ENCODE results near the gene THSD7B.
"Not testable (repeated sequence)": the region's sequence is repeated elsewhere in the genome, so short reads cannot be mapped to it uniquely, and the experiment has no call there.

Gene THSD7B

DNA sequence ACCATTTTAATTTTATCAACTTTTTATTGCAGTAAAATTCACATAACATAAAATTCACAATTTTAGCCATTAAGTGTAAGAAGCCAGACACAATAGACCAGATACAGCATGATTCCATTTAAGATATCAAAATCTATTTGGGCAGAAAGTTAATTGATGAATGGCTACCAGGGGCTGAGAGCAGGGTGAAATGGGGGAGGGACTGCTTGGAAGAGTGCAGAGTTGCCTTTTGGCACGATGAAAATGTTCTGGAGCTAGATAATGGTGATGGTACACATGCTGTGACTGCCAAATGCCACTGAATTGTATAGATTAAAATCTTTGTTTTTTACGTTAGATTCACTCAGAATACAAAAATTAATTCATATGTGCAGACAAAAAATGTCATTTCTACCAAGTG lies 909.6 kb downstream of the THSD7B start:
- no peak for DNase-seq (ENCODE audit: low read depth in 2 of 2, low spot score in 1 of 2)

DNA sequence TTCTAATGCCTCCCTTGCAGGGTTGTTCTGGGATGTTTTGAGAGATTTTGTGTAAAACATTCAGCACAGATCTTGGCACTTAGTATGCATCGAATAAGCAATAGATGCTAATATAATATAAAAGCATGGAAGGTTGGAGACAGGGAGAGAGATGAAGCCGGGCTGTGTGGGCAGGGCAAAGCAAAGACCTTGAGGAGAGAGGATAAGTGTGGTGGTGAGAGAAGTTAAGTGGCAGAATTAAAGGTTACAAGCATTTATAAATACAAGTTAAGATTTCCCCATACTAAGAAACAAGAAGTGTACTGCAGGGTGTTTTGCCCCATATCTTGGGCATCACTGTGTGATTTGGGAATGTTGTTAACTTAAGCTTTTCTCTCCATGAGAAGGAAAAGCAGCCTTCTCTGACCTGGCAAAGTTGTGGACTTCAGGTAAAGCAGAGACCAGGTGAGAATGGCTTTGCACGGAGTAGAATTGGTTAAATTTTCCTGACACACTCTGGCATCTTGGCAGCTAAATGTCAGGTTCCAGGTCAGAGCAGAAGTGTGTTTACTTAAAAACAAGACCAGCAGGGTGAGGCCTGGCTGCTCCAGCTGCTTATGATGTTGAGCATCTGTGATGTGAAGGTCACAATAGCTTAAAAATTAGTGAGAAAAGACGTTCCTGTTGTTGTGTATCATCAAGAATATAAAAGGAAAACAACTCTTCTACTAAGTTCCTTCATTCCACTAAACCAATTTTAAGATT lies 910.4 kb downstream of the THSD7B start:
- no peak for DNase-seq (ENCODE audit: low read depth in 2 of 2, low spot score in 1 of 2)

GRCh38 chr2:137676346-137676745 lies 911.0 kb downstream of the THSD7B start:
- DNase-seq (ENCODE audit: low read depth in 2 of 2, low spot score in 1 of 2) = no peak

DNA sequence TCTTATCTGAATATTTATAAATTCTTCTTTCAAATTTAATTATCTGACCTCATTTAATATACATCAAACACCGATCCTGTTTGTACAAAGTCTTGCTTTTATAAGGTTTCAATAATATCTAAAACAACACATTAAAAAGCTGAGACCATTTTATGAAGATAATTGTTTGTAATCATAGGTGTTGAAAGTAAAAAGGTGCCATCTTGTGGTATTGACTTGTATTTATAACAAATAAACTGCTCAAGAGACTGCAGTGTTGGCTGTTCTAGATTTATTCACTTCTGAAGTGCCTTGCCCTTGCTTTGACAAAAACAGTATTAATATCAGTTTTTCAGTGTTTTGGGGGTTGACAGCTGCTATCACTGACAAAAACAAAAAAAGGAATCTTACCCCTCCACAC lies 912.1 kb downstream of the THSD7B start:
- no peak for DNase-seq (ENCODE audit: low read depth in 2 of 2, low spot score in 1 of 2)

- no peak for DNase-seq (ENCODE audit: low read depth in 2 of 2, low spot score in 1 of 2)
Observed at GRCh38 chr2:137689549-137689948, 924.2 kb downstream of the THSD7B start.

- DNase-seq (ENCODE audit: low read depth in 2 of 2, low spot score in 1 of 2) = no peak
Observed at GRCh38 chr2:137693534-137693933, 928.2 kb downstream of the THSD7B start.

- DNase-seq (ENCODE audit: low read depth in 2 of 2, low spot score in 1 of 2) = no peak
Observed at GRCh38 chr2:137696916-137697315, 931.6 kb downstream of the THSD7B start.

DNA sequence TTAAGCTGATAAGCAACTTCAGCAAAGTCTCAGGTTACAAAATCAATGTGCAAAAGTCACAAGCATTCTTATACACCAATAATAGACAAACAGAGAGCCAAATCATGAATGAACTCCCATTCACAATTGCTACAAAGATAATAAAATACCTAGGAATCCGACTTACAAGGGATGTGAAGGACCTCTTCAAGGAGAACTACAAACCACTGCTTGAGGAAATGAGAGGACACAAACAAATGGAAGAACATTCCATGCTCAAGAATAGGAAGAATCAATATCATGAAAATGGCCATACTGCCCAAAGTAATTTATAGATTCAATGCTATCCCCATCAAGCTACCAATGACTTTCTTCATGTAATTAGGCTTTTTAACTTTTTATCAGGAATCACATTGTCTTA lies 934.9 kb downstream of the THSD7B start:
- DNase-seq (ENCODE audit: low read depth in 2 of 2, low spot score in 1 of 2) = not testable (repeated sequence)

DNA sequence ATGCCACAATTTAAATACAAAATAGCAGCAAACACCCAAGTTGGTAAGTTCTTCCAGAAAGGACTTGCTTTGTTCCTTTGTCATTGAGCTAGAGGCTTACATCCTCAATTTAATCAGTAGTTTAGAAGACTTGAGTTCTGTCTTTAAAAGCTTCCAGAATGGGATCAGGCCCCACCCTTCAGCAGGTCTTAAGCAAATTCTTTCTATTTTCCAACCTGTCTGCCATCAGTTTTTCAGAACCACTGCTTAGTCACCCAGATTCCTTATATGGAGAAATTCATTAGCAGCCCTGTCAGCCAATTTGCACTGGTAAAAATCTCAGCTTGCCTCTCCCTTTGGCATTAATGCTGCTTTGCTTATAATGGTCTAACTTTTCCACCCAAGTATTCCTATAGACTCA lies 935.3 kb downstream of the THSD7B start:
- DNase-seq (ENCODE audit: low read depth in 2 of 2, low spot score in 1 of 2) = no peak

GRCh38 chr2:137705296-137705695 lies 940.0 kb downstream of the THSD7B start:
- no peak for DNase-seq (ENCODE audit: low read depth in 2 of 2, low spot score in 1 of 2)

DNA sequence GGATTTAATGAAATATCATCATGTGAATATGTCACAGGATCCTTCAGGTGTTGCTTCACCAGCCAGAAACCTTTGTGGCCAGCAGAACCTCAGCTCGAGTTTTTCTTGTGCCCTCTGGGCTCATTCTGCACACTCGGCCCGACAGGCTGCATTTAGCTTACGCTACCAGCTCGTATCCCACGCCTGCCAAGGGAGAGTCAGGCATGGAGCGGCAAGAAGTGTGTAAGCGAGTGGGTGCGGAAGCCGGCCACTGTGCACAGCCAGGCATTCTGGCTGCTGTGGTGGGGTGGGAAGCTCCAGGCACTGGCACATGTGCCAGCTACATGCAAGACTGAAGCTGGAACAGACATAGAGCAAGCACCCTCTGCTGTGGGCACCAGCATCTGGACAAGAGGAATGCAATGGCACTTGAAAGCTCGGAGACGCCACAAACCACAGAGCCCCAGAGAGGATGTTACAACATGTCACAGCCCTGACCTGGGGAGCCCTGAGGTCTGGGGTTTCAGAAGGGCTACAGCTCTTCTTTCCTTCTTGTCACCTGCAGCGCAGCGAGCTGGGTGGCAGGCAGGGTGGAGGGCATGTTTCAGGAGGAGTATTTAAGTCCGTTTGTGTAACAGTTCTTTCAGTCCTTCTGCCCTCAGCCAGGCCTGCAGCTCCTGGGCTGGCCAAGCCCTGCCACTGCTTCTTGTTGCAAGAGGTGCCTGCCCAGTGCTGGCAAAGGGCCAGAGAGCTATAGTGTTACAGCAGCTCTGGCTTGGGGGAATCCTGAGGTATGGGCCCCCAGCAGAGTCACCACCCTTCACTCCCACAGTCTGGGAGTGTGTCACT lies 941.7 kb downstream of the THSD7B start:
- DNase-seq (ENCODE audit: low read depth in 2 of 2, low spot score in 1 of 2) = no peak

GRCh38 chr2:137708311-137708710 lies 943.0 kb downstream of the THSD7B start:
- DNase-seq (ENCODE audit: low read depth in 2 of 2, low spot score in 1 of 2) = no peak

GRCh38 chr2:137715731-137716191 lies 950.4 kb downstream of the THSD7B start:
- DNase-seq (ENCODE audit: low read depth in 2 of 2, low spot score in 1 of 2) = no peak

DNA sequence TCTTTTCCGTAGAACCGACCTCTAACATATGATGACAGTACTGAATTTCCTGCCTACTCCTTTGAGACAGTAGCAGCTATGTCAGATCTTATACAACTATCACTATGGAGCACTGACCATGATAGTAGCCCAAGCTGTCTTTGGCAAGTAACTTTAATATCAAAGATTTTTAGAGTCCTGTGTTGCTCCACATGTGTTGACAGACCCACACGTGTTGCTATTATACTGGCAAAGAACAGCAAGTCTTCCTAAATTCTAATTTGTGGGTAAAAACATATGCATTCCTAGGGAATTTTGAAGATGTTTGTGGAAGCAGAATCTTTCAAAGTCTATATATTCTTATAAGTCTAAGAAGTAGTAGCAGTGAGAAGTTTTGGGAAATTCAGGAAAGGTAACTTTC lies 953.4 kb downstream of the THSD7B start:
- DNase-seq (ENCODE audit: low read depth in 2 of 2, low spot score in 1 of 2) = no peak

GRCh38 chr2:137721733-137722132 lies 956.4 kb downstream of the THSD7B start:
- DNase-seq (ENCODE audit: low read depth in 2 of 2, low spot score in 1 of 2) = no peak

DNA sequence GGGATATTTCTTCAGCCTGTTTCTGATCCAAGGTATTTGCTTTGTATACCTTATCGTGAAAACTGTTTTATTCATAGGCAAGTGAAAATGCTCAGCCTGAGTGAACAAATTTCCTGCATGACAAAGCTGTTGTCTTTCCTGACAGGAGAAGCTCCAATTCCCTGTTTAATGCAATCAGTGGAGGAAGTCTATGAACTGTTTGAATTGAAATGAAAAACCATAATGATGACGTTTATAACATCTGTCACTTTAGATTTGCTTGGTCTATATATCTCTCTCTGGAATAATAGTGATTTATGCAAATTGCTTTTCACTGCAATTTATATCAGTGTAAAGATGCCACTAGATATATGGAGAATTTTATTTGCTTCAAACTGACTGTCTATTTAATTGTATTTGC lies 959.6 kb downstream of the THSD7B start:
- DNase-seq (ENCODE audit: low read depth in 2 of 2, low spot score in 1 of 2) = no peak
